ENCODE measurements around the gene NOX5.

Gene NOX5

DNA sequence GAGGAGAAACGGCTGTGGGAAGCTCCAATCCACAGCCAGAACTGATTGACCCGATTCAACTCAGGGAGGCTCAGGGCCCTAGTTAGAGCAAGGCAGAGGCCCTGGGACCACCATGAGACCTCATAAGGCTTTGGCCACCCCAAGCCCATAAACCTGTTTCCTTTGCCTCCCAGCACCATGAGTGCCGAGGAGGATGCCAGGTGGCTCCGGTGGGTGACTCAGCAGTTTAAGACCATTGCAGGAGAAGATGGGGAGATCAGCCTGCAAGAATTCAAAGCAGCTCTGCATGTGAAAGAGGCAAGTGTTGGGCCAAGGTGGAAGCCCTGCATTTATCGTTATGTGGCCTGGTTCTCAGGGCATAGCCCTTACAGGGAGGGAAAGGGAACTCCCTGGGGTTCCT, 11.9 kb downstream of the NOX5 start:
- no peak for DNase-seq

DNA sequence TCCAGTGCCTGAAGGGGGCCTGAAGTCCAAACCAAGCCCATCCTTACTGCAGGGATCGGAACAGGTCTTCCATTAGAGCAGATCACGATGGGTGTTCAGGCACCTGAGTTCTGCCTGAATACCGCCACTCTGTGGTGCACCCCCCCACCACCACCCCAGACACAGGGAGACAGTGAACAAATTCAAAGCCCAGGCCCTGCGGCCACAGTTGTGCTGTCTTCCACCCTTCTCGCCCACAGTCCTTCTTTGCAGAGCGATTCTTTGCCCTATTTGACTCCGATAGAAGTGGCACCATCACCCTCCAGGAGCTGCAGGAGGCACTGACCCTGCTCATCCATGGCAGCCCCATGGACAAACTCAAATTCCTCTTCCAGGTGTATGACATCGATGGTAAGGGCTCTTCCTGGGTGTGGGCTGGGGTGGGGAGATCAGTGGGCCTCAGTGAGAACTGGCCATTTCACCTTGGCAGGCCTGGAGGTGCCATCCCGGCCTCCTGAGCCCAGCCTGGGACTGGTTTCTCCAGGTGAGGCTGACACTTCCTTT, 13.6 kb downstream of the NOX5 start:
- no peak for DNase-seq

DNA sequence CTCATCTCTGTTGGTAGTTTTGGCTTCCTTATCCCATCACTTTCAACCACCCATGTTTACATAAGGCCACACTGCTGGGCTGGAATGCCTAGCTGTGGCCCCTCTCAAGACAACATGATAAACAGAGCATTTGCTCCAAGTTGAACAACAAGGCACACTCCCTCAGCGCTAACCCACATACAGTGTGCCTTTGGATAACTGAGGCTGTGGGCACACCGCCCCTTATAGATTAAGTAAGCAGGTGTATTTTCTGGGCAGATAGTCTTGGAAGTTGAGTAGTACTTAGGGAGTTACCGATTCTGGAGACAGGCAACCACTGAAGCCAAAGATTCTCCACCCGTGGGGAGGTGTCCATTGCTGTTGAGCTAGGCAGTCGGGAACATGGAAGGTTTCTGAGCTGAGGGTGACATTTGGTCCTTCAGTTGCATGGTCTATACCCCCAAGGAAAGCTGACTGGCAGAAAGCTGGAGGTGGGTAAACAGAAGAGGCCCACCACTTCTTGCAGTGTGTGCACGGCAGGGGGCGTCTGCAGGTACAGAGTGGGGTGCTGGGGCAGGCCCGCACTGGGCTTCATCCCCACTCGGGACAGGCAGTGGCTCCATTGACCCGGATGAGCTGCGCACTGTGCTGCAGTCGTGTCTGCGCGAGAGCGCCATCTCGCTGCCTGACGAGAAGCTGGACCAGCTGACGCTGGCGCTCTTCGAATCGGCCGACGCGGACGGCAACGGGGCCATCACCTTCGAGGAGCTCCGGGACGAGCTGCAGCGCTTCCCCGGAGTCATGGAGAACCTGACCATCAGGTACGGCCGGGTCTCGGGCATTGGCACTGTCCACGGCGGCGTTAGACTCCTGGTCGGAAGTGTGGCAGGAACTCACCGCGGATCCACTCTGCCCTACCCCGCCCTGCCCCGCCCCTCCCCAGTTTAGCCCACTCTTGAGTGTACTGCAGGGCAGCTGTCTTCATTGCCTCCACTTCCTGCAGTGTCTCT, 16.8 kb downstream of the NOX5 start:
- DNase-seq, result peak; percentile 14

DNA sequence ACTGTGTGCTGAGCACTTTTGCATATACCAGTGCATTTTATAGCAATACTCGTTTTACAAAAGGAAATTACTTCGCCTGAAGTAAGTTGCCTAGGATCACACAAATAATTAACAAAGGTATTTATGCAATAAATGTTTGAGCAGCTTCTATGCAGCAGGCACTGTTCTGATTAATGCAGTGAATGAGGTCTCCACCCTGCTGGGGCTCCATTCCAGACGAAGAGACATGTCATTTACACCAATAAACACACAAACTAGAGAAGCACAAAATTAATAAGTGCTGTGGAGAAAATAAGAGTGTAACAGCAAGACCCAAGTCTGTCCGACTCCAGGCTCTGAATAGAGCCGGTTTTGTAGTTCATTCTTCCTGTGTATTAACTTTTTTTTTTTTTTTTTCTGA, 17.5 kb downstream of the NOX5 start:
- DNase-seq, result no peak

DNA sequence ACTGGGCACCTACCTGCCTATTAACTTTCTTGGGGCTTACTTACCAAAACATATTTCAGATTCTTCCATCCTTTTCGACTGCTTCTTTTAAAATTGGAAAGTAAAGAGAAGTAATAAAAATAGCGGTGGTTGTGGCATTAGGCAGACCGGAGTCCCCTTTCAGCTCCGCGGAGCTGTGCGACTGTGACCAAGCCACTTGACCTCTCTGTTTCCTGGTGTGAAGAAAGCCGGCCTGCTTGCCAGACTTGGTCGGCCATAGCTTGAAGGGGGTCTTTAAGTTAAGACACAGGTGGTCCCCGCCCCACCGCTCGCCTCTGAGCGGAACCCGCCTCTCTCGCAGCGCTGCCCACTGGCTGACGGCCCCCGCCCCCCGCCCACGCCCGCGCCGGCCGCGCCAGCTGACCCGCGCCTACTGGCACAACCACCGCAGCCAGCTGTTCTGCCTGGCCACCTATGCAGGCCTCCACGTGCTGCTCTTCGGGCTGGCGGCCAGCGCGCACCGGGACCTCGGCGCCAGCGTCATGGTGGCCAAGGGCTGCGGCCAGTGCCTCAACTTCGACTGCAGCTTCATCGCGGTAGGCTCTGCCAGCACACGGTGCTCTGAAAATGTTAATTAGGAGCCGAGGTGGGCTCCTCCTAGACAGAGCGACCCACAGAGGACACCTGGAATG, 18.3 kb downstream of the NOX5 start:
- no peak for DNase-seq

DNA sequence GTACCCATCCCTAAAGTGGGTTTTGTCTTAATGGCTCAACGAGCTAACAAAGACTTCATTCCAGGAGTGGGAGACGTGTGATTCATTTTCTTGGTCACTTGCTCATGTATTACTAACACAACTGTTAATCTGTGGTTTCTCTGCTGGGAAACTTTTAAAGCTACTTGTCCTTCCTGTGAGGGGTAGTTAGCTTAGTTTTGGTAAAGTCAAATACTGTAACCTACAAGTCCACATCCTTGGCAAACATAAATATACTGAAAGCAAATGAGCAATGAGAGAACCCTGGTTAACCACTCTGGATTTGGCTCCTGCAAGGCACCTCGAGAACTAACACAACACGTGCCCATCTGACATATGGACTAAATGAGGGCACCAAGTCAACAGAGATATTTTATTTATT, 19.9 kb downstream of the NOX5 start:
- DNase-seq, result no peak

DNA sequence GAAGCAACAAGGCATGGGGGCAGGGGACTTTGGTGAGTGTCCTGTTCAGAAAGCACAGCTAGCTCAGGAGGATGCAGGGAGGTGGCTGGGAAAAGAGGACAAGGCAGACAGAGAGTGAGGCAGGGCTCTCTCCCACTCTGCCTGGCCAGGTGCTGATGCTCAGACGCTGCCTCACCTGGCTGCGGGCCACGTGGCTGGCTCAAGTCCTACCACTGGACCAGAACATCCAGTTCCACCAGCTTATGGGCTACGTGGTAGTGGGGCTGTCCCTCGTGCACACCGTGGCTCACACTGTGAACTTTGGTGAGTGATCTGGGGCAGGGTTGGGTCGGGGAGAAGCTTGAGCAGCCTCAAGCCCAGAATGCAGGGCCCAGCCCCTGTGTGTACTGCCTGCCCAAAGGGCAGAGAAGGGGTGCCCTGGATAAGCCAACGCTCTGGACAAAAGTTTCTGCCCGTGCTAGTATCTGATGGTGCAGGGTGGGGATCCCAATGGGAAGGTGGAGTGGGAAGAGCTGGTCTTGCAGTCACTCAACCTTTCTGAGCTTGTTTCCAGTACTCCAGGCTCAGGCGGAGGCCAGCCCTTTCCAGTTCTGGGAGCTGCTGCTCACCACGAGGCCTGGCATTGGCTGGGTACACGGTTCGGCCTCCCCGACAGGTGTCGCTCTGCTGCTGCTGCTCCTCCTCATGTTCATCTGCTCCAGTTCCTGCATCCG, 20.9 kb downstream of the NOX5 start:
- no peak for DNase-seq

DNA sequence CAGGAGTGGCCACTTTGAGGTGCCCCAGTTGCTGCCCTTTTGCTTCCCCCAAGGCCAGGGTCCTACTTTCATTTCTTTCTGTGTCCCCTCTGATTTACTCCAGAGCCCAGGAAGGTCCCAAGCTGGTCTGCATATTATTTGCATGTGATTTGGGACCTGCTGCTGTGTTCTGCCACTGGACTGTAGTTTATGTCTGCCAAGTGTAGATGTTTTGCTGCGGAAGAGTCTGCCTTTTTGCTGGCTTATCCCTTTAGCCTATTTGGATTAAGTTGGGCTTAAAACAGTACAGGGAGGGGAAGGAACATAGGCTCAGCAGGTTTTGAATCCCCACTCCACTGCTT, 21.4 kb downstream of the NOX5 start:
- DNase-seq, result no peak

DNA sequence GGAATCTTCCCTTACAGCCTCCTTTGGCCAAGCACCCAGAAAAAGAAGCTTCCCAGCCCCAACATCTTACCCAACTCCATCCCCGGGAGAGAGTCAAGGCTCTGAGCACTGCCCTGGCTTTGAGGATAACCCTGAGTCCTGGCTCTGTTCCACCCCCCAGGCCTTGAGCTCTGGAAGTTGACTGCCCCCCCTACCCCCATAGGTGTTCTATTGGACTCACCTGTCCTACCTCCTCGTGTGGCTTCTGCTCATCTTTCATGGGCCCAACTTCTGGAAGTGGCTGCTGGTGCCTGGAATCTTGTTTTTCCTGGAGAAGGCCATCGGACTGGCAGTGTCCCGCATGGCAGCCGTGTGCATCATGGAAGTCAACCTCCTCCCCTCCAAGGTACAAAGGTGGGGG, 22.3 kb downstream of the NOX5 start:
- DNase-seq, result no peak

DNA sequence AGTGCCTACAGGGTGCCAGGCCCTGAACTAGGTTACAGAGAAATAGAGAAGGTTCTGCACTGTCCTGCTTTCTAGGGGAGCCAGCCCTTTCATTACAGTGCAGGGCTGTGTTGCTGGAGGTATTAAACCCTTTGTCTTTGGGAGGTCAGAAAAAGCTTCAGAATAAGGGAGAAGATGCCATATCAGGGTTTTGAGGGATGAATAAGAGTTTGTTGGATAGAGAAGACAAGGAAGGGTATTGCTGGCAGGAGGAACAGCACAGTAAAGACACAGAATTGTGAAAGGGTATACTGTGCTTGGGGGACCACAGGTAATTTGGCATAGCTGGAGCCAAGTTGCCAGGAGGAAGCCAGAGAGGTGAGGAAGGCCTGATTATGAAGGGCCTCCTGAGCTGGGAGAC, 23.0 kb downstream of the NOX5 start:
- DNase-seq, result no peak

DNA sequence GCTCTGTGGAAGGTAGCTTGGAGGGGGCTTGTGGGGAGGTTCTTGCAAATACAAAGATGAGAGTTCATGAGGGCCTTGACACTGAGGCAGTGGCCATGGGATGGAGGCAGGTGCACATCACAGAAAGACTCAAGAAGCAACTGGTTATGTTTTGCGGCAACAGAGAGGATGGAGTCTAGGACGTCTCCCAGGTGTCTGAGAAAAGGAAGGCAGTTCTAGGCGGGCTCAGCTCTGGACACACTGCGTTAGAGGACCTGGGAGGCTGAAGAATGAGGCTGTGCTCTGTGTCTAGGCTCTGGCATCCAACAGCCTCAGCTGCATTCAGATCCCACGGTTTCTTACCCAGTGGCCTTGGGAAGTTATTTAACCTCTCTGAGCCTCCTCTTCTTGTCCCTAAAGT, 23.5 kb downstream of the NOX5 start:
- DNase-seq, result no peak

DNA sequence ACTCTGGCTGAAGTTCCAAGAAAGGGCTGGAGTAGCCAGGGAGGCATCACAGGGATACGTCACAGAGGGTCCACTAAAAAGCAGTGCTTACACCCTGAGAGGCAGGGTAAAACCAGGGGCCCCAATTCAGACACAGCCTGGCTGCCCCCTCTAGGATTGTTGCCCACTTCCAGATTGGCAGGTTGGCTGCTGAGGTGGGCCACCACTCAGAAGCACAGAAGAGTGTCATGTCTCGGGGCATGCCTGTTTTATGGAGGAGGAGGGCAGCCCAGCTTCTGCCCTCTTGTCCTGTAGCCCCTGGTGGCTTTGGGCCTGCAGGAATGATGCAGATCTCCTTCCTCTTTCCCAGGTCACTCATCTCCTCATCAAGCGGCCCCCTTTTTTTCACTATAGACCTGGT, 24.0 kb downstream of the NOX5 start:
- no peak for DNase-seq

DNA sequence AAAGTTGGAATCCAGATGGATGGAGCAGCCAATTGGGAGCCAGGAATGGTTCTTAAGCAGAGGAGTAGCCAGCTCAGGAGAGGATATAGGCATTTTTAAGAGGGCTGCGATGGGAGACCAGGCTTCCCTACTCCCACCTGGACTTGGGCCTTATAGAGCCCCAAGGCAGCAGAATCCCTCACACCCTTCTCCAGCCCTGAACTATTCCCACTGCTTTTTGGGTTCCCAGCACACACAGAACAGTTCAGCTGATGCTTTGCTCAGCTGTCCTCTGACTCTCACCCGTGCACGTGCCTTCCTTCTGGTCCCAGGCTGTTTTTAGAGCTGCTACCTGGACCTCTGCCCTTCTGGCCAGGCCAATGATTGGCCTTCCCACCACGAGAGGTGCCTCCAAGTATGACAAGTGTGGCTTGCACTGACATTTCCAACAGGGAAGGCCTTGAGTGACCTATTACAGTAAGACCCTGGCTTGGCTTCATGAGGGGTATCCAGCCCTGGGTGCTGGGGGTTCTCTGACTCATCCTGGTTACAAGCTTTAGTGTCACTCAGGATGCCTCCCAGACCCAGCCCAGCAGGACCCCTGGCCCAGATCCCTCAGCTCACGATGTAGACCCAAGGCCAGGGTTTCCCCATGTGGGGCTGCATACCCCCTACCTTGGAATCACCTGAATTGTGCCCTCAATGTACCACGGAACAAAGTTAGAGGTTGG, 25.2 kb downstream of the NOX5 start:
- DNase-seq, result no peak

DNA sequence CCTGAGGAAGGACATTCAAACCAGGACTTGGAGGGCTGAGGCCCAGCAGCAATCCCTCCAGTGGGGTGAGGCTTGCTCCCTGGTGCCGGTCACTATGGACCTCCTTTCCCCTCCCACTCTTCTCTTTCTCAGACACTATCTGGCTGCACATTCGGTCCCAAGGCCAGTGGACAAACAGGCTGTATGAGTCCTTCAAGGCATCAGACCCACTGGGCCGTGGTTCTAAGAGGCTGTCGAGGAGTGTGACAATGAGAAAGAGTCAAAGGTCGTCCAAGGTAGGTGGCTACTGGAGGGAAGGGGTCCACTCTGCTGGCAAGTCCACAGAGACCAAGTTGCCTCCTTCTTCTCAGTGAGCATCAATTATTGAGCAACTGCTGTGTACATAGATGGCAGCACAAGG, 28.0 kb downstream of the NOX5 start:
- no peak for DNase-seq

DNA sequence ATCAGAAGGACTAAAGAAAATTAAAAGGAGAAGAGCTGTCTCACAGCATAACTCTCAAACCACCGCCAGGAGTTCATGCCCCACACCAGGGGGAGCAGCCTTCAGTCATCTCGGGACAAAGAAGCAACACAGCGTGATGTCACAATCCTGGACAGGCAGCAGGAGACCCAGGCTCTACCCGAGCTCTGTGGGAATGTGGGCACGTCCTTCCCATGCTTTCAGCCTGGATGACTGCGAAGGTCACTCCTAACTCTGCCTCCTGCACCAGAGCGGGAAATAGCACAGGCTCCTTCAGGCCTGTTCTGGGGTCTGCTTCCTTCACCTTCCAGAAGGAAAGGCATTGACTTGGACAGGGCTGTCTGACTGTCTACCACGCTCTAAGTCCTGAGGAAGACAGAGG, 31.3 kb downstream of the NOX5 start:
- no peak for DNase-seq

DNA sequence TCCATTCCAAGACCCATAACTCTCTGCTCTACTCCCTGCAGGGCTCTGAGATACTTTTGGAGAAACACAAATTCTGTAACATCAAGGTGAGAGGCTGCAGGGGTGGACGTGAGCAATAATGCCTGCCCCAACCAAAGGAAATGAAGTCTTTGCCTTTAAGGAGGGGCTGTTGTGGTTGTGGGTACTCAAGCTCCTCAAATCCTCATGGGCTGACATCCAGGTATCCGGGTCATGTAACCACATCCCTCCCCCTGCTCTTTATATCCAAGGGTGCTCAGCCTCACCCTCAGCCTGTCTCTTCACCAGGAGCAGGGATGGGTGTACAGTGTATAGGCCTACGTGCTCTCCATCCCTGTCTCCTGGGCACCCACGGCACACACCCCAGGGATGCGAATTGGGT, 32.3 kb downstream of the NOX5 start:
- DNase-seq, result no peak

DNA sequence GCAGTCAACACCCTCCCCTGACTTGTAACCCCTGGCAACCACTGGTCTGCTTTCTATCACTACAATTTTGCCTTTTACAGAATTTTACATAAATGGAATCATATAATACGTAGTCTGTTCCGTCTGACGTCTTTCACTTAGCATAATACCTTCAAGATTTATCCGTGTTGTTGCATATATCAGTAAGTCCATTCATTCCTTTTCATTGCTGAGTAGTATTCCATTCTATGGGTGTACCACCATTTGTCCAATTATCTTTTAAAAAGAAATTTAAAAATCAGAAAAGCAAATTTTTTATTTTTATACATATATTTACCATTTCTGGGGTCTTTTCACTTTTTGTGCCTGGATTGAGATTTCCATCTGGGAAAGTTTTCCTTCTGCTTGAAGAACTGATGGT, 35.5 kb downstream of the NOX5 start:
- DNase-seq, result no peak

DNA sequence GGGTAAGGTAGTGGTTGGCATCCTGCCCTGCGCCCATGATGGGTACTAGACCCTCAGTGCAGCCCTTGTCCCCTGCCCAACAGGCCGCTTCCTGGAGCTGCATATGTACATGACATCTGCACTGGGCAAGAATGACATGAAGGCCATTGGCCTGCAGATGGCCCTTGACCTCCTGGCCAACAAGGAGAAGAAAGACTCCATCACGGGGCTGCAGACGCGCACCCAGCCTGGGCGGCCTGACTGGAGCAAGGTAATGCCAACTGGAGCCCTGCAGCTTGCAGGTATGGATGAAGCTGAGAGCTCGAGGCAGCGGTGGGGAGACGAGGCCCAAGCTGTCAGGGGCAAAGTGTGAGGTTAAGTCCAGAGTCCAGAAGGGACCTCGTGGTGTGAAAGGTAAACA, 40.8 kb downstream of the NOX5 start:
- no peak for DNase-seq

DNA sequence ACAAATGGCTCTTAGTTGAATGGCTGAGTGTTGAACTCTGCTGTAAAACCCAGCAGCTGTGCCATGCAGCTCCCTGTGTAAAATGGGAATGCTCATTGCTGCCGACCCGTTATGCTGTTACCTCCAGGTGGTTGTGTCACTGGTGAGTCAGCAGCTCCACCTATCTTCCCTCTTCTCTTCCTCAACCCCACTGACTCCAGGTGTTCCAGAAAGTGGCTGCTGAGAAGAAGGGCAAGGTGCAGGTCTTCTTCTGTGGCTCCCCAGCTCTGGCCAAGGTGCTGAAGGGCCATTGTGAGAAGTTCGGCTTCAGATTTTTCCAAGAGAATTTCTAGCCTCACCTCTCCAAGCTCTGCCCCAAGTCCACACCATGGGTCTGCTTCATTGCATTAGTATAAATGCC, 41.9 kb downstream of the NOX5 start:
- DNase-seq, result no peak

DNA sequence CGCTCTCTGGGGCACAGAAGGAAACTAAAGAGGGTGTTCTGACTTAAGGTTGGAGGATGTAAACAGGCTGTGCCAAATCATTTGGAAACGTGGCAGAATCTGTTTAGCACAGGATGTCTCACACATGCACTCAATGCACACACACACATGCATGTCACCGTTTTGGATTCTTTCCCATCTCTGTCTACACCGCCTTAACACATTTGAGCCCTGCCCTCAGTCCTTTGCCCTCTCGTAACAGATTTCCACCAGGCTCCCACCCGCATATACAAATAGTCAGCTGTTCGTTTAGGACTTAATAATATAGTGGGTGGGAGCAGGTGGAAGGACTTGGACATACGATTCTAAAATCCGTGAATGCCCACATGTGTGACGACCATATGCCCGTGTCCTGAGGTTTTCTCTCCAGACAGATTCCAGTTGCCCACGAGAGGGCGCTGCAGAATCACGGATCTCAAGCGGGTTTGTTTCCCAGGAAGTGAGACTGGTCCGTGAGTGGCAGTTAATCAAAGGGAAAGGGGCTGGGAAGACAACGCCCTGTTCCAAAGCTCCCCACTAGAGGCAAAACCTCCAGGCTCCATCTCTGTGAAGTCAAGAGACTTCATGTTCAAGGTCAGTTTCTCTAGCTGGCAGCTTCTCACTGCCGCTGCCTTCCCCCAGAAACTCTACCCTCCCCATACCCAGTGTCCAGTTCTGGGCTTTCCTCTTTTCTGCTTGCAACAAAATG, 44.5 kb downstream of the NOX5 start:
- DNase-seq, result peak; percentile 68

DNA sequence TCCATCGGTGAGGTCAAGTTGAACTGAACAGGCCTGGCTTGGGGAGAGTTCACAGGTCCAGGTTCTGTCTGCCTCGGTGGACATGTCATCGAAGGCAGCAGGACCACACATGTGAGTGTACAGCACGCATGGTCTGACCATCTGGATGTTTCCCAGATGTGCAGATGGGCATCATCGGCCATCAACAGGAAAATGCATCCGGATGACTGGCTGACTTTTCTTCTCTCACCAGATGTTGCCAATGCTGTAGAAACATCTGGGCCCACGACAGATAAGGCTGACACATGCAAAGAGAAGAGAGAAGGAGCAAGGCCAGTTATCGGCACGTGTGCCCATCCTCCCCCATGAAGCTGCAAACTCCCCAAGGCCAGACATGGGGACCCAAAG, 45.1 kb downstream of the NOX5 start:
- no peak for DNase-seq

DNA sequence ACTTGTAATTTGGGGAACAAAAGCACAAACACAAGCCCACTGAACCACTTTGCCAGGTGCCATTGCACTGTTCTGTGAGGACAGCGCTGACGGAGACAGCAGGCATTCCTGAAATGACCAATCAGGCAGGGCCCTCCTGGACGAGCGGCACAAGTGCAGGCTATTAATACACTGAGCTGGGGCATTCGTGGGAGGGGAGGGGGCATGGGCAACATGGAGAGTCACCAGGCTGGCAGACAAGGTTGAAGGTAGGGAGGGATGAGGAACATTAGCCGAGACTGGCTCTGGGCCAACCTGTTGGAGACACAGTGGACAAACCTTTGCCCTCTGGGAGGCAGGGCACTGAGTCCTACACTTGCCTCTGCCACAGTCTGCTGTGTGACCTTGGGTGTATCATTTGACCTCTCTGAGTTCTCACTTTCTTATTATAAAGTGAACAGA, 45.6 kb downstream of the NOX5 start:
- no peak for DNase-seq

All from CD4-positive, alpha-beta T cell treated with Interleukin-4 for 4 hours (primary cell).